ENCODE results near the gene CDH4.

- no peak for TF ChIP-seq CTCF (IDR thresholded peaks at IDR 0.05)
- no peak for TF ChIP-seq POLR2A (IDR thresholded peaks at IDR 0.05)
Measured at GRCh38 chr20:61688411-61688810, 436.4 kb downstream of the CDH4 start.
